ENCODE data around the gene CHPF2. TPM values are rescaled to one million over a fixed set of nuclear protein-coding genes. Genes with fewer than 3 reads are reported as not detected.

Gene CHPF2
- total RNA-seq, 4 donors from 2014 or later, result 18.0 to 38.1 (median 25.7) TPM

GRCh38 chr7:151282111-151282510, 49.8 kb downstream of the CHPF2 start:
- ATAC-seq, result no peak

GRCh38 chr7:151283302-151283701, 51.0 kb downstream of the CHPF2 start:
- WGBS, 2 donors (ENCODE audit: low coverage in 1 of 2), result 87 to 93% methylated on average over 2 of the region's 2 CpGs
- Histone ChIP-seq H3K27me3 (no peaks in the 10 kb centered on the region), H3K27ac (no peak overlapping the region), H3K36me3 (no peaks in the 10 kb centered on the region), H3K4me3 (no peak overlapping the region), H3K9me3 (no peaks in the 10 kb centered on the region), H3K4me1 (no peaks in the 10 kb centered on the region)
- TF ChIP-seq POLR2A (IDR thresholded peaks at IDR 0.05), result no peak
- no peak for TF ChIP-seq EP300 (IDR thresholded peaks at IDR 0.05)
- TF ChIP-seq CTCF (IDR thresholded peaks at IDR 0.05), result no peak
- TF ChIP-seq POLR2AphosphoS5 (IDR thresholded peaks at IDR 0.05), result no peak
- ATAC-seq, result no peak

More at GRCh38 chr7:151282111-151282510, 49.8 kb downstream of the CHPF2 start:
- TF ChIP-seq CTCF (IDR thresholded peaks at IDR 0.05) (no peak), POLR2A (IDR thresholded peaks at IDR 0.05) (no peak), EP300 (IDR thresholded peaks at IDR 0.05) (no peak)
- 69 to 70% methylated on average over 3 to 7 of the region's 8 CpGs for WGBS, 2 donors (ENCODE audit: low coverage in 1 of 2)
- no peaks in the 10 kb centered on the region for H3K36me3 ChIP-seq
- H3K9me3 ChIP-seq, result no peaks in the 10 kb centered on the region
- no peaks in the 10 kb centered on the region for H3K27me3 ChIP-seq
- H3K4me3 ChIP-seq, result no peak overlapping the region
- H3K4me1 ChIP-seq, result peaks cover 0 to 8% (median 0%) of the 10 kb centered on the region in 3 donors
- no peak overlapping the region for H3K27ac ChIP-seq

- no peak for ATAC-seq
- Histone ChIP-seq H3K4me3 (no peak overlapping the region), H3K4me1 (no peaks in the 10 kb centered on the region), H3K27ac (no peak overlapping the region), H3K9me3 (no peaks in the 10 kb centered on the region), H3K36me3 (no peaks in the 10 kb centered on the region), H3K27me3 (no peaks in the 10 kb centered on the region)
- 0 to 26% methylated on average over 2 of the region's 2 CpGs for WGBS, 2 donors (ENCODE audit: low coverage in 1 of 2)
- TF ChIP-seq CTCF (IDR thresholded peaks at IDR 0.05), result no peak
- TF ChIP-seq POLR2A (IDR thresholded peaks at IDR 0.05), result no peak
- TF ChIP-seq EP300 (IDR thresholded peaks at IDR 0.05), result no peak
- TF ChIP-seq POLR2AphosphoS5 (IDR thresholded peaks at IDR 0.05), result no peak
Observed at GRCh38 chr7:151286148-151286547, 53.9 kb downstream of the CHPF2 start.

Other genes starting within 250 kb of the CHPF2 start
- gene NOS3, start 241.5 kb upstream of the CHPF2 start, total RNA-seq, result 10 to 100 TPM in 2 of 4 donors, 1 to 10 TPM in 2; 6.8 to 29.4 (median 13.5) TPM
- gene ATG9B, start 208.0 kb upstream of the CHPF2 start, total RNA-seq, result under 1 TPM in 2 of 4 donors, not detected in 2; 0.15 to 0.31 TPM
- 10 to 100 TPM; 13.2 to 33.0 (median 18.8) TPM for gene ABCB8, start 204.0 kb upstream of the CHPF2 start, total RNA-seq
- 1 to 10 TPM in 3 of 4 donors, not detected in 1; 1.7 to 3.1 (median 2.1) TPM for gene ASIC3, start 184.0 kb upstream of the CHPF2 start, total RNA-seq
- 1 to 10 TPM; 3.4 to 8.8 (median 6.4) TPM for gene CDK5, start 174.6 kb upstream of the CHPF2 start, total RNA-seq
- gene SLC4A2, start 172.9 kb upstream of the CHPF2 start, total RNA-seq, result 100 to 1,000 TPM in 2 of 4 donors, 10 to 100 TPM in 2; 77.8 to 152 (median 95.7) TPM
- 10 to 100 TPM; 51.3 to 82.2 (median 60.8) TPM for gene FASTK, start 151.7 kb upstream of the CHPF2 start, total RNA-seq
- 10 to 100 TPM; 38.4 to 57.2 (median 44.7) TPM for gene TMUB1, start 149.0 kb upstream of the CHPF2 start, total RNA-seq
- gene AGAP3, start 146.0 kb upstream of the CHPF2 start, total RNA-seq, result 10 to 100 TPM; 36.3 to 68.2 (median 55.7) TPM
- not detected for gene GBX1, start 64.8 kb upstream of the CHPF2 start, total RNA-seq
- not detected for gene ASB10, start 45.2 kb upstream of the CHPF2 start, total RNA-seq
- gene H2BK1, start 22.0 kb upstream of the CHPF2 start, total RNA-seq, result not detected
- 10 to 100 TPM; 30.5 to 43.1 (median 36.5) TPM for gene ABCF2, start 5.3 kb upstream of the CHPF2 start, total RNA-seq
- gene SMARCD3, start 16.2 kb downstream of the CHPF2 start, total RNA-seq, result 10 to 100 TPM; 23.6 to 45.1 (median 39.8) TPM
- gene NUB1, start 109.3 kb downstream of the CHPF2 start, total RNA-seq, result 10 to 100 TPM; 50.5 to 60.3 (median 54.8) TPM
- 1 to 10 TPM; 2.6 to 8.2 (median 5.9) TPM for gene WDR86, start 177.6 kb downstream of the CHPF2 start, total RNA-seq
- 1 to 10 TPM in 1 of 4 donors, under 1 TPM in 1, not detected in 2; 0.27 to 4.4 TPM for gene CRYGN, start 207.7 kb downstream of the CHPF2 start, total RNA-seq